Measurements from ENCODE around the gene CASP7.

CASP7 gene

GRCh38 chr10:113656896-113657295, 22.8 kb upstream of the CASP7 start:
- TF ChIP-seq CTCF (IDR thresholded peaks at IDR 0.05; ENCODE audit: low read depth, low read length), result no peak
- DNase-seq (ENCODE audit: extremely low read depth, low read depth), result no peak

- DNase-seq (ENCODE audit: extremely low read depth, low read depth), result no peak
- TF ChIP-seq CTCF (IDR thresholded peaks at IDR 0.05; ENCODE audit: low read depth, low read length), result no peak
These were observed 22.2 kb upstream of the CASP7 start for GRCh38 chr10:113657544-113657943.

GRCh38 chr10:113661332-113661731, 18.4 kb upstream of the CASP7 start:
- no peak for DNase-seq (ENCODE audit: extremely low read depth, low read depth)
- no peak for TF ChIP-seq CTCF (IDR thresholded peaks at IDR 0.05; ENCODE audit: low read depth, low read length)

- no peak for TF ChIP-seq CTCF (IDR thresholded peaks at IDR 0.05; ENCODE audit: low read depth, low read length)
- no peak for DNase-seq (ENCODE audit: extremely low read depth, low read depth)
These were observed 16.6 kb upstream of the CASP7 start for GRCh38 chr10:113663142-113663541.

GRCh38 chr10:113663908-113664307, 15.8 kb upstream of the CASP7 start, which contains the start of gene NRAP:
NRAP (minus strand) TSS chr10:113664041; CDS start chr10:113663882, 159 bp downstream.
- TF ChIP-seq CTCF (IDR thresholded peaks at IDR 0.05; ENCODE audit: low read depth, low read length), result no peak
- no peak for DNase-seq (ENCODE audit: extremely low read depth, low read depth)

GRCh38 chr10:113665352-113665751, 14.4 kb upstream of the CASP7 start:
- TF ChIP-seq CTCF (IDR thresholded peaks at IDR 0.05; ENCODE audit: low read depth, low read length), result no peak

GRCh38 chr10:113665806-113666354, 13.8 kb upstream of the CASP7 start:
- DNase-seq (ENCODE audit: extremely low read depth, low read depth), result peak; percentile 44
- TF ChIP-seq CTCF (IDR thresholded peaks at IDR 0.05; ENCODE audit: low read depth, low read length), result no peak

More at GRCh38 chr10:113665352-113665751, 14.4 kb upstream of the CASP7 start:
- DNase-seq (ENCODE audit: extremely low read depth, low read depth), result no peak
